Aorta (tissue), 5 donors: Measurements from ENCODE around the gene MTHFS. TPM values are rescaled to one million over a fixed set of nuclear protein-coding genes. Genes with fewer than 3 reads are reported as not detected.

ENCODE experiments used
- ATAC-seq: fragments of 200-7000 bp; cut with Tn5 transposase; one replicate; pipeline ENCODE4 v1.9.1; 2022; ENCODE audit warnings: moderate library complexity; ENCODE audit not compliant: low FRiP score
- DNase-seq, 2 donors: peaks; one replicate each; pipeline ENCODE4 v3.0.0-alpha.2; 2020
- H3K27ac ChIP-seq, 2 donors: one replicate each; pipeline ENCODE4 v1.5.1; 2013; ENCODE audit warnings: low read length in 2 of 2, mild to moderate bottlenecking in 2 of 2, moderate library complexity in 2 of 2, control low read depth in 1 of 2, inconsistent platforms in 1 of 2, low read depth in 1 of 2
- H3K27me3 ChIP-seq, 2 donors: one replicate each; pipeline ENCODE4 v1.6.1; 2013; ENCODE audit warnings: control low read depth in 1 of 2, low read length in 1 of 2, mild to moderate bottlenecking in 1 of 2, moderate library complexity in 1 of 2; ENCODE audit not compliant: insufficient read depth in 2 of 2, control insufficient read depth in 1 of 2
- H3K36me3 ChIP-seq, 2 donors: one replicate each; pipeline ENCODE4 v1.6.1; 2013; ENCODE audit warnings: control low read depth in 1 of 2, low read length in 1 of 2, mild to moderate bottlenecking in 1 of 2; ENCODE audit not compliant: insufficient read depth in 2 of 2, control insufficient read depth in 1 of 2
- H3K4me1 ChIP-seq, 2 donors: one replicate each; pipeline ENCODE4 v1.6.1; 2013; ENCODE audit warnings: low read length in 2 of 2, control low read depth in 1 of 2, mild to moderate bottlenecking in 1 of 2, moderate library complexity in 1 of 2; ENCODE audit not compliant: insufficient read depth in 2 of 2, control insufficient read depth in 1 of 2
- H3K4me3 ChIP-seq, 2 donors: one replicate each; pipeline ENCODE4 v1.5.1; 2013; ENCODE audit warnings: low read length in 2 of 2, control low read depth in 1 of 2, mild to moderate bottlenecking in 1 of 2
- H3K9me3 ChIP-seq: one replicate; pipeline ENCODE4 v1.6.1; 2013; ENCODE audit warnings: mild to moderate bottlenecking, low read length; ENCODE audit not compliant: control insufficient read depth
- whole genome bisulfite sequencing, 2 donors: extraction: QIAGEN DNeasy Blood & Tissue Kit; methylation state at CpG; one replicate each; pipeline ENCODE4 v1.1.7; 2013; 5-methylcytosine and 5-hydroxymethylcytosine counted together
- intact Hi-C, 2 donors: fragments of 100-400 bp; cut with DNase I; formaldehyde crosslinking; loops; one replicate each; pipeline versions ENCODE4 v1.14.2 to v1.15.0; 2022
- polyA plus RNA-seq, 2 donors: library from polyadenylated mRNA; stranded (reverse); fragments of 200-250 nt; gene quantifications; one replicate each; pipeline ENCODE4 v1.2.3, GENCODE V29; 2013
- total RNA-seq, 2 donors: library from RNA; stranded (reverse); fragmentation: NEBNext Ultra II Directional; extraction: Animal tissue kit (Norgen Biotek cat#: 25700); gene quantifications; one replicate each; pipeline ENCODE4 v1.2.1, GENCODE V29; 2021
- donor health status: healthy with polysubstance abuse.
- donor health status: Bipolar disorder and iron deficiency.
- donor health status: DM: no; HTN: no; CAD: no.
- donor health status: DM: no; HTN: no; CAD: no.
- donor health status: DM: yes; HTN: yes; CAD: no.

MTHFS gene
- total and polyA plus RNA-seq, 4 donors = 8.6 to 50.2 (median 19.1) TPM

GRCh38 chr15:79826800-79827199, 70.0 kb downstream of the MTHFS start:
- Histone ChIP-seq H3K9me3 (no peaks in the 10 kb centered on the region), H3K27ac (no peak overlapping the region), H3K27me3 (no peaks in the 10 kb centered on the region), H3K4me1 (no peaks in the 10 kb centered on the region), H3K4me3 (no peak overlapping the region), H3K36me3 (no peaks in the 10 kb centered on the region)
- 60 to 64% methylated on average over 1 of the region's 1 CpG for WGBS, 2 donors
- intact Hi-C loops = no loop called here
- DNase-seq = no peak
- ATAC-seq = no peak

GRCh38 chr15:79824136-79824701, 72.6 kb downstream of the MTHFS start:
- H3K4me1 ChIP-seq = no peaks in the 10 kb centered on the region
- no peak overlapping the region for H3K4me3 ChIP-seq
- H3K27me3 ChIP-seq = no peaks in the 10 kb centered on the region
- ATAC-seq (no peak), DNase-seq (no peak)
- peaks cover 2% of the 10 kb centered on the region for H3K9me3 ChIP-seq
- H3K27ac ChIP-seq = no peak overlapping the region
- WGBS, 2 donors = 55 to 62% methylated on average over 9 of the region's 9 CpGs
- intact Hi-C loops = no loop called here
- no peaks in the 10 kb centered on the region for H3K36me3 ChIP-seq

- intact Hi-C loops = no loop called here
- DNase-seq (no peak), ATAC-seq (no peak)
- H3K27me3 ChIP-seq = no peaks in the 10 kb centered on the region
- H3K36me3 ChIP-seq = no peaks in the 10 kb centered on the region
- H3K4me3 ChIP-seq = no peak overlapping the region
- peaks cover 2% of the 10 kb centered on the region for H3K9me3 ChIP-seq
- H3K4me1 ChIP-seq = no peaks in the 10 kb centered on the region
- H3K27ac ChIP-seq = no peak overlapping the region
- WGBS, 2 donors = 88 to 94% methylated on average over 2 of the region's 2 CpGs
Measured at GRCh38 chr15:79820820-79821219, 76.0 kb downstream of the MTHFS start.

- Histone ChIP-seq H3K27ac (no peak overlapping the region), H3K9me3 (peaks cover 2% of the 10 kb centered on the region), H3K4me3 (no peak overlapping the region), H3K4me1 (no peaks in the 10 kb centered on the region), H3K27me3 (no peaks in the 10 kb centered on the region), H3K36me3 (no peaks in the 10 kb centered on the region)
- ATAC-seq (no peak), DNase-seq (no peak)
- intact Hi-C loops = no loop called here
Measured at GRCh38 chr15:79820176-79820575, 76.6 kb downstream of the MTHFS start.

GRCh38 chr15:79816571-79816970, 80.2 kb downstream of the MTHFS start:
- no peak for ATAC-seq

GRCh38 chr15:79815468-79815867, 81.3 kb downstream of the MTHFS start:
- intact Hi-C loops = no loop called here
- Histone ChIP-seq H3K9me3 (no peaks in the 10 kb centered on the region), H3K4me1 (no peaks in the 10 kb centered on the region), H3K27ac (no peak overlapping the region), H3K36me3 (no peaks in the 10 kb centered on the region), H3K4me3 (no peak overlapping the region), H3K27me3 (no peaks in the 10 kb centered on the region)
- WGBS, 2 donors = 74 to 87% methylated on average over 5 of the region's 5 CpGs
- no peak for DNase-seq
- no peak for ATAC-seq

More at GRCh38 chr15:79816571-79816970, 80.2 kb downstream of the MTHFS start:
- no peak overlapping the region for H3K4me3 ChIP-seq
- no peaks in the 10 kb centered on the region for H3K4me1 ChIP-seq
- no peak overlapping the region for H3K27ac ChIP-seq
- no peaks in the 10 kb centered on the region for H3K27me3 ChIP-seq
- DNase-seq = no peak
- H3K36me3 ChIP-seq = no peaks in the 10 kb centered on the region
- H3K9me3 ChIP-seq = peaks cover 2% of the 10 kb centered on the region
- WGBS, 2 donors = 84 to 85% methylated on average over 6 of the region's 6 CpGs
- intact Hi-C loops = no loop called here

GRCh38 chr15:79812541-79812940, 84.3 kb downstream of the MTHFS start:
- Histone ChIP-seq H3K4me1 (no peaks in the 10 kb centered on the region), H3K27ac (no peak overlapping the region), H3K36me3 (no peaks in the 10 kb centered on the region), H3K4me3 (no peak overlapping the region), H3K9me3 (peaks cover 2% of the 10 kb centered on the region), H3K27me3 (no peaks in the 10 kb centered on the region)
- DNase-seq = no peak
- WGBS, 2 donors = 49% methylated on average over 3 of the region's 3 CpGs
- peak; percentile 68 for ATAC-seq
- intact Hi-C loops = no loop called here

- intact Hi-C loops = no loop called here
- H3K4me3 ChIP-seq = no peak overlapping the region
- peak in 1 of 2 donors; percentile 77 for DNase-seq
- H3K36me3 ChIP-seq = no peaks in the 10 kb centered on the region
- peaks cover 3% of the 10 kb centered on the region for H3K9me3 ChIP-seq
- H3K27ac ChIP-seq = no peak overlapping the region
- no peaks in the 10 kb centered on the region for H3K27me3 ChIP-seq
- 19 to 20% methylated on average over 15 of the region's 15 CpGs for WGBS, 2 donors
- peak; percentile 64 for ATAC-seq
- no peaks in the 10 kb centered on the region for H3K4me1 ChIP-seq
Measured at GRCh38 chr15:79811406-79812405, 85.1 kb downstream of the MTHFS start.

GRCh38 chr15:79804838-79805237, 92.0 kb downstream of the MTHFS start:
- Histone ChIP-seq H3K4me1 (no peaks in the 10 kb centered on the region), H3K9me3 (peaks cover 4% of the 10 kb centered on the region), H3K36me3 (no peaks in the 10 kb centered on the region), H3K27me3 (no peaks in the 10 kb centered on the region), H3K27ac (no peak overlapping the region), H3K4me3 (no peak overlapping the region)
- intact Hi-C loops = no loop called here
- WGBS, 2 donors = 97 to 98% methylated on average over 2 of the region's 2 CpGs
- DNase-seq = no peak
- ATAC-seq = no peak
